GM12878 (cell line): ENCODE measurements around the gene ISCA2. TPM values are rescaled to one million over a fixed set of nuclear protein-coding genes. Genes with fewer than 3 reads are reported as not detected.

Experiments
- ATAC-seq: fragments of 200-7000 bp; cut with Tn5 transposase; 3 replicates; pipeline ENCODE4 v1.9.1; 2020; ENCODE audit warnings: mild to moderate bottlenecking, moderate library complexity
- BruUV-seq: library from RNA; stranded (reverse); fragments of 400-500 nt; replicated peaks from 2 replicates; lab custom pipeline; 2021; lab: Mats Ljungman, UMichigan
- CTCF ChIA-PET: fragments of 300-600 bp; sonication (Branson Sonifier 250); formaldehyde crosslinking; extraction: SDS; loops from one replicate; lab custom pipeline; 2021; ENCODE audit warnings: inconsistent platforms; lab: Yijun Ruan, JAX
- POLR2A ChIA-PET: fragments of 350-600 bp; formaldehyde crosslinking; extraction: SDS; loops from one replicate; lab custom pipeline; 2021; ENCODE audit warnings: inconsistent platforms; lab: Charles Lee
- RAD21 ChIA-PET: fragments of 300-600 bp; sonication (Branson Sonifier 250); formaldehyde crosslinking; loops from one replicate; lab custom pipeline; 2023; ENCODE audit warnings: antibody characterized with exemption; ENCODE audit not compliant: unreplicated experiment; lab: Charles Lee
- SMC1A ChIA-PET: fragments of 300-600 bp; sonication (Branson Sonifier 250); formaldehyde crosslinking; loops from one replicate; lab custom pipeline; 2023; ENCODE audit not compliant: unreplicated experiment, uncharacterized antibody; lab: Charles Lee
- DNase-seq: peaks from one replicate; pipeline ENCODE4 v3.0.0-alpha.2; 2011; ENCODE audit warnings: low read depth, low spot score
- FAIRE-seq: peaks from 3 replicates; lab custom pipeline; 2011; peaks lifted over from hg19 to GRCh38; lab: Jason Lieb, UNC
- H2AFZ ChIP-seq: 2 replicates; pipeline ENCODE4 v1.6.0; 2011; ENCODE audit warnings: low read depth, low read length, control low read depth; ENCODE audit not compliant: control insufficient read depth
- H3K27ac ChIP-seq: 2 replicates; pipeline ENCODE4 v1.5.1; 2011; ENCODE audit warnings: control low read depth; ENCODE audit not compliant: control insufficient read depth, insufficient read depth
- H3K27me3 ChIP-seq, 2 experiments: replicated peaks in 1 of 2; 2 replicates each; pipeline versions ENCODE4 v1.6.0 to v1.6.1; 2011; ENCODE audit warnings: low read length in 1 of 2; ENCODE audit not compliant: control insufficient read depth in 2 of 2, insufficient read depth in 2 of 2
- H3K36me3 ChIP-seq, 2 experiments: 2 replicates each; pipeline ENCODE4 v1.5.1; 2011; ENCODE audit warnings: low read length in 1 of 2; ENCODE audit not compliant: control insufficient read depth in 2 of 2, insufficient read depth in 2 of 2
- H3K4me1 ChIP-seq: 2 replicates; pipeline ENCODE4 v1.6.1; 2011; ENCODE audit warnings: mild to moderate bottlenecking, low read length, moderate library complexity, mixed read lengths; ENCODE audit not compliant: control insufficient read depth, insufficient read depth
- H3K4me2 ChIP-seq: 2 replicates; pipeline ENCODE4 v1.6.0; 2011; ENCODE audit warnings: control low read depth; ENCODE audit not compliant: control insufficient read depth, insufficient read depth
- H3K4me3 ChIP-seq: fragments of 200-600 bp; sonication (generic); 2 replicates; pipeline ENCODE4 v1.5.1; 2016
- H3K79me2 ChIP-seq: 2 replicates; pipeline ENCODE4 v1.6.0; 2011; ENCODE audit warnings: low read length; ENCODE audit not compliant: control insufficient read depth, insufficient read depth
- H3K9ac ChIP-seq: 2 replicates; pipeline ENCODE4 v1.8.0; 2011; ENCODE audit warnings: low read length, control low read depth, mixed read lengths; ENCODE audit not compliant: control insufficient read depth, insufficient read depth
- H3K9me3 ChIP-seq: replicated peaks from 3 replicates; pipeline ENCODE4 v1.5.1; 2011; ENCODE audit warnings: mild to moderate bottlenecking, low read length; ENCODE audit not compliant: control insufficient read depth, insufficient read depth
- H4K20me1 ChIP-seq: 2 replicates; pipeline ENCODE4 v1.6.0; 2011; ENCODE audit not compliant: control insufficient read depth, insufficient read depth
- CBFB ChIP-seq: IDR thresholded peaks from 2 replicates; pipeline ENCODE4 v1.6.1; 2016; ENCODE audit warnings: antibody characterized with exemption, low read depth
- EED ChIP-seq: sonication (generic); IDR thresholded peaks from 2 replicates; pipeline ENCODE4 v1.6.1; 2016; ENCODE audit warnings: antibody characterized with exemption, low read depth
- EP300 ChIP-seq, 2 experiments: fragments of 150-350 bp in 1 of 2; IDR thresholded peaks; 2 replicates each; pipeline ENCODE4 v1.6.1; 2011 to 2012; ENCODE audit warnings: low read depth in 2 of 2, low read length in 2 of 2, borderline replicate concordance in 1 of 2, improper control_type of control experiment in 1 of 2, inconsistent platforms in 1 of 2; ENCODE audit not compliant: control insufficient read depth in 1 of 2
- ETV6 ChIP-seq, 2 experiments: fragments of 450-650 bp in 1 of 2; IDR thresholded peaks in 1 of 2; conservative IDR thresholded peaks in 1 of 2; 2 replicates each; pipeline ENCODE4 v1.6.1; 2014; ENCODE audit warnings: antibody characterized with exemption in 1 of 2, borderline replicate concordance in 1 of 2, low read depth in 1 of 2, mild to moderate bottlenecking in 1 of 2, moderate library complexity in 1 of 2
- IKZF2 ChIP-seq, 2 experiments: fragments of 450-650 bp; IDR thresholded peaks; 2 replicates each; pipeline ENCODE4 v1.6.1; 2017; ENCODE audit warnings: mild to moderate bottlenecking in 2 of 2, moderate library complexity in 2 of 2
- KLF5 ChIP-seq: fragments of 450-650 bp; IDR thresholded peaks from 2 replicates; pipeline ENCODE4 v1.6.1; 2014; ENCODE audit warnings: mild to moderate bottlenecking; ENCODE audit not compliant: partially characterized antibody
- POLR2AphosphoS5 ChIP-seq: IDR thresholded peaks from 2 replicates; pipeline ENCODE4 v1.6.1; 2011; ENCODE audit warnings: mild to moderate bottlenecking, low read length, inconsistent platforms
- SIN3A ChIP-seq: IDR thresholded peaks from 2 replicates; pipeline ENCODE4 v1.6.1; 2012; ENCODE audit warnings: low read depth, low read length, improper control_type of control experiment
- SIX5 ChIP-seq: IDR thresholded peaks from 2 replicates; pipeline ENCODE4 v1.6.1; 2011; ENCODE audit warnings: mild to moderate bottlenecking, low read depth, low read length, moderate library complexity; ENCODE audit not compliant: severe bottlenecking
- SMAD1 ChIP-seq: fragments of 450-650 bp; IDR thresholded peaks from 2 replicates; pipeline ENCODE4 v1.6.1; 2018; ENCODE audit warnings: mild to moderate bottlenecking, low read depth; ENCODE audit not compliant: partially characterized antibody
- SREBF1 ChIP-seq: IDR thresholded peaks from 2 replicates; pipeline ENCODE4 v1.6.1; 2012; ENCODE audit warnings: mild to moderate bottlenecking, low read length
- in situ Hi-C: fragments of 300-500 bp; cut with MboI; formaldehyde crosslinking; loops from 9 replicates; pipeline ENCODE4 v1.14.3; 2018; ENCODE audit warnings: mixed read lengths
- intact Hi-C: fragments of 100-400 bp; cut with micrococcal nuclease; formaldehyde crosslinking; loops from one replicate; pipeline ENCODE4 v1.14.2; 2022; ENCODE audit not compliant: unreplicated experiment
- polyA plus RNA-seq, 11 experiments: library from polyadenylated mRNA; depleted of rRNA in 4 of 11; unstranded in 6 of 11; stranded (reverse) in 5 of 11; fragments of >200 nt; fragmentation: Nextera tagmentation in 4 of 11; fragmentation: Illumina TruSeq in 1 of 11; extraction: Ambion mirVana in 4 of 11; extraction: Trizol in 1 of 11; gene quantifications; 1 replicate in 1 of 11; 2 replicates in 10 of 11; pipeline versions ENCODE4 v1.2.1 to v1.2.3, GENCODE V29; 2011 to 2016; ENCODE audit warnings: inconsistent platforms in 2 of 11, missing spikeins in 2 of 11, low read depth in 1 of 11
- total RNA-seq, 4 experiments: library from RNA; depleted of rRNA in 3 of 4; stranded (reverse); fragments of >200 nt in 3 of 4; fragmentation: Illumina TruSeq in 1 of 4; extraction: Trizol in 1 of 4; gene quantifications; 2 replicates each; pipeline versions ENCODE4 v1.2.1 to v1.2.3, GENCODE V29; 2013 to 2021
- TF ChIP-seq, protein P1 (sequence below): IDR thresholded peaks from 2 replicates; pipeline ENCODE4 v1.6.1; 2012; ENCODE audit warnings: low read length, inconsistent platforms
- TF ChIP-seq, protein P2 (sequence below), 3 experiments: IDR thresholded peaks in 2 of 3; conservative IDR thresholded peaks in 1 of 3; 2 replicates each; pipeline ENCODE4 v1.5.1; 2011; ENCODE audit warnings: low read depth in 3 of 3, low read length in 3 of 3, mild to moderate bottlenecking in 3 of 3, control low read depth in 2 of 3, moderate library complexity in 2 of 3, inconsistent platforms in 1 of 3, mixed read lengths in 1 of 3; ENCODE audit not compliant: control insufficient read depth in 2 of 3, insufficient read depth in 1 of 3; ENCODE audit errors: extremely low read depth in 1 of 3
- TF ChIP-seq, protein P3 (sequence below): fragments of 450-650 bp; IDR thresholded peaks from 2 replicates; pipeline ENCODE4 v1.6.1; 2017; ENCODE audit warnings: low read depth, mild to moderate bottlenecking, moderate library complexity
- TF ChIP-seq, protein P4 (sequence below): fragments of 450-650 bp; IDR thresholded peaks from 2 replicates; pipeline ENCODE4 v1.6.1; 2018; ENCODE audit warnings: mild to moderate bottlenecking, low read depth, moderate library complexity; ENCODE audit not compliant: partially characterized antibody

The ISCA2 gene
- total and polyA plus RNA-seq, 10 of the 15 experiments (the other 5 are each of a cell fraction or from before 2014, with no cell fraction given), result 7.5 to 116 (median 32.5) TPM

DNA sequence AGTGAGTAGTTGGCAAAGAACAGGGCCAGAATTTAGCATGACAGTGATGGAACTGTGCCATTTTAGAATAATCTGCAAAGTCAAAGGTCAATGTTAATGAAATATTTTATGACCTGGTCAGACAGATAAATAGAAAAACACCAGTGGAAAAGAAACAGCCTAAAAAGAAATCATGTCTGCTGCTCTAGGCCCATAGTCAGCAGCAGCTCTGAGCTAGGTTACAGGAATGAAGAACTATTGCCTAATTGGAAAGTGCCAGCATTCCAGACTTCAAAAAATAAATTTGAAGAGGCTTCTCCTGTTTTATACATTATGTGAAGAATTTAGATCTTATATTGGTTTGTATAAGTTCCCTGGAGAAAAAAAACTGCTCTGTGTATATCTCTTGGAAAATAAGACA is 10.2 kb upstream of the ISCA2 start:
- TF ChIP-seq, protein P1, sequence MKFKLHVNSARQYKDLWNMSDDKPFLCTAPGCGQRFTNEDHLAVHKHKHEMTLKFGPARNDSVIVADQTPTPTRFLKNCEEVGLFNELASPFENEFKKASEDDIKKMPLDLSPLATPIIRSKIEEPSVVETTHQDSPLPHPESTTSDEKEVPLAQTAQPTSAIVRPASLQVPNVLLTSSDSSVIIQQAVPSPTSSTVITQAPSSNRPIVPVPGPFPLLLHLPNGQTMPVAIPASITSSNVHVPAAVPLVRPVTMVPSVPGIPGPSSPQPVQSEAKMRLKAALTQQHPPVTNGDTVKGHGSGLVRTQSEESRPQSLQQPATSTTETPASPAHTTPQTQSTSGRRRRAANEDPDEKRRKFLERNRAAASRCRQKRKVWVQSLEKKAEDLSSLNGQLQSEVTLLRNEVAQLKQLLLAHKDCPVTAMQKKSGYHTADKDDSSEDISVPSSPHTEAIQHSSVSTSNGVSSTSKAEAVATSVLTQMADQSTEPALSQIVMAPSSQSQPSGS, result no peak
- TF ChIP-seq EED (no peak), SREBF1 (no peak), SIN3A (no peak), EP300 (IDR thresholded peaks at IDR 0.05; ENCODE audit: borderline replicate concordance in 1 of 2, control insufficient read depth in 1 of 2, low read depth in 2 of 2, low read length in 2 of 2) (no peak), ETV6 (conservative IDR thresholded peaks at IDR 0.05 in 1 of 2, IDR thresholded peaks at IDR 0.05 in 1 of 2; ENCODE audit: borderline replicate concordance in 1 of 2, low read depth in 1 of 2) (no peak), SIX5 (no peak), SMAD1 (no peak), CBFB (no peak), KLF5 (no peak), IKZF2 (IDR thresholded peaks at IDR 0.05) (no peak), POLR2AphosphoS5 (no peak)
- TF ChIP-seq, protein P2, sequence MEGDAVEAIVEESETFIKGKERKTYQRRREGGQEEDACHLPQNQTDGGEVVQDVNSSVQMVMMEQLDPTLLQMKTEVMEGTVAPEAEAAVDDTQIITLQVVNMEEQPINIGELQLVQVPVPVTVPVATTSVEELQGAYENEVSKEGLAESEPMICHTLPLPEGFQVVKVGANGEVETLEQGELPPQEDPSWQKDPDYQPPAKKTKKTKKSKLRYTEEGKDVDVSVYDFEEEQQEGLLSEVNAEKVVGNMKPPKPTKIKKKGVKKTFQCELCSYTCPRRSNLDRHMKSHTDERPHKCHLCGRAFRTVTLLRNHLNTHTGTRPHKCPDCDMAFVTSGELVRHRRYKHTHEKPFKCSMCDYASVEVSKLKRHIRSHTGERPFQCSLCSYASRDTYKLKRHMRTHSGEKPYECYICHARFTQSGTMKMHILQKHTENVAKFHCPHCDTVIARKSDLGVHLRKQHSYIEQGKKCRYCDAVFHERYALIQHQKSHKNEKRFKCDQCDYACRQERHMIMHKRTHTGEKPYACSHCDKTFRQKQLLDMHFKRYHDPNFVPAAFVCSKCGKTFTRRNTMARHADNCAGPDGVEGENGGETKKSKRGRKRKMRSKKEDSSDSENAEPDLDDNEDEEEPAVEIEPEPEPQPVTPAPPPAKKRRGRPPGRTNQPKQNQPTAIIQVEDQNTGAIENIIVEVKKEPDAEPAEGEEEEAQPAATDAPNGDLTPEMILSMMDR (IDR thresholded peaks at IDR 0.05 in 2 of 3, conservative IDR thresholded peaks at IDR 0.05 in 1 of 3; ENCODE audit: control insufficient read depth in 2 of 3, extremely low read depth in 1 of 3, insufficient read depth in 1 of 3, low read depth in 3 of 3, low read length in 3 of 3), result no peak
- TF ChIP-seq, protein P3, sequence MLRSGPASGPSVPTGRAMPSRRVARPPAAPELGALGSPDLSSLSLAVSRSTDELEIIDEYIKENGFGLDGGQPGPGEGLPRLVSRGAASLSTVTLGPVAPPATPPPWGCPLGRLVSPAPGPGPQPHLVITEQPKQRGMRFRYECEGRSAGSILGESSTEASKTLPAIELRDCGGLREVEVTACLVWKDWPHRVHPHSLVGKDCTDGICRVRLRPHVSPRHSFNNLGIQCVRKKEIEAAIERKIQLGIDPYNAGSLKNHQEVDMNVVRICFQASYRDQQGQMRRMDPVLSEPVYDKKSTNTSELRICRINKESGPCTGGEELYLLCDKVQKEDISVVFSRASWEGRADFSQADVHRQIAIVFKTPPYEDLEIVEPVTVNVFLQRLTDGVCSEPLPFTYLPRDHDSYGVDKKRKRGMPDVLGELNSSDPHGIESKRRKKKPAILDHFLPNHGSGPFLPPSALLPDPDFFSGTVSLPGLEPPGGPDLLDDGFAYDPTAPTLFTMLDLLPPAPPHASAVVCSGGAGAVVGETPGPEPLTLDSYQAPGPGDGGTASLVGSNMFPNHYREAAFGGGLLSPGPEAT, result no peak
- TF ChIP-seq, protein P4, sequence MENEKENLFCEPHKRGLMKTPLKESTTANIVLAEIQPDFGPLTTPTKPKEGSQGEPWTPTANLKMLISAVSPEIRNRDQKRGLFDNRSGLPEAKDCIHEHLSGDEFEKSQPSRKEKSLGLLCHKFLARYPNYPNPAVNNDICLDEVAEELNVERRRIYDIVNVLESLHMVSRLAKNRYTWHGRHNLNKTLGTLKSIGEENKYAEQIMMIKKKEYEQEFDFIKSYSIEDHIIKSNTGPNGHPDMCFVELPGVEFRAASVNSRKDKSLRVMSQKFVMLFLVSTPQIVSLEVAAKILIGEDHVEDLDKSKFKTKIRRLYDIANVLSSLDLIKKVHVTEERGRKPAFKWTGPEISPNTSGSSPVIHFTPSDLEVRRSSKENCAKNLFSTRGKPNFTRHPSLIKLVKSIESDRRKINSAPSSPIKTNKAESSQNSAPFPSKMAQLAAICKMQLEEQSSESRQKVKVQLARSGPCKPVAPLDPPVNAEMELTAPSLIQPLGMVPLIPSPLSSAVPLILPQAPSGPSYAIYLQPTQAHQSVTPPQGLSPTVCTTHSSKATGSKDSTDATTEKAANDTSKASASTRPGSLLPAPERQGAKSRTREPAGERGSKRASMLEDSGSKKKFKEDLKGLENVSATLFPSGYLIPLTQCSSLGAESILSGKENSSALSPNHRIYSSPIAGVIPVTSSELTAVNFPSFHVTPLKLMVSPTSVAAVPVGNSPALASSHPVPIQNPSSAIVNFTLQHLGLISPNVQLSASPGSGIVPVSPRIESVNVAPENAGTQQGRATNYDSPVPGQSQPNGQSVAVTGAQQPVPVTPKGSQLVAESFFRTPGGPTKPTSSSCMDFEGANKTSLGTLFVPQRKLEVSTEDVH, result no peak
- ChIA-PET SMC1A (interaction anchor here (1.5 kb wide), 1 partner anchor 119 kb away, joined by 3 read pairs; no protein-coding TSS in a partner anchor), POLR2A (no interaction called here), RAD21 (no interaction called here), CTCF (no interaction called here)
- DNase-seq (no peak), ATAC-seq (no peak), FAIRE-seq (no peak)
- Histone ChIP-seq H3K27ac (no peak overlapping the region), H3K79me2 (no peaks in the 10 kb centered on the region), H3K36me3 (no peaks in the 10 kb centered on the region; a peak in 2 of 4 replicates), H4K20me1 (no peaks in the 10 kb centered on the region), H3K4me1 (no peaks in the 10 kb centered on the region), H2AFZ (no peak overlapping the region), H3K9ac (no peak overlapping the region), H3K4me3 (no peak overlapping the region), H3K27me3 (no peaks in the 10 kb centered on the region), H3K9me3 (no peaks in the 10 kb centered on the region), H3K4me2 (no peak overlapping the region)
- no TSS peak for BruUV-seq
- in situ Hi-C loops (no loop called here), intact Hi-C loops (no loop called here)
